ENCODE measurements around the gene DNAH9.

Gene DNAH9

GRCh38 chr17:11832401-11833137 lies 234.3 kb downstream of the DNAH9 start:
- no peak for FAIRE-seq
- TF ChIP-seq POLR2A (IDR thresholded peaks at IDR 0.05; ENCODE audit: low read depth, low read length): no peak

GRCh38 chr17:11836508-11836907 lies 238.2 kb downstream of the DNAH9 start:
- FAIRE-seq (no peak), DNase-seq (ENCODE audit: insufficient read length, low spot score) (no peak)
- no peak for TF ChIP-seq POLR2A (IDR thresholded peaks at IDR 0.05; ENCODE audit: low read depth, low read length)

More at GRCh38 chr17:11832401-11833137, 234.3 kb downstream of the DNAH9 start:
- no peak for DNase-seq (ENCODE audit: insufficient read length, low spot score)

GRCh38 chr17:11840052-11840451 lies 241.8 kb downstream of the DNAH9 start:
- FAIRE-seq (no peak), DNase-seq (ENCODE audit: insufficient read length, low spot score) (no peak)
- no peak for TF ChIP-seq POLR2A (IDR thresholded peaks at IDR 0.05; ENCODE audit: low read depth, low read length)

- FAIRE-seq (no peak), DNase-seq (ENCODE audit: insufficient read length, low spot score) (no peak)
- TF ChIP-seq POLR2A (IDR thresholded peaks at IDR 0.05; ENCODE audit: low read depth, low read length): no peak
These were observed 242.6 kb downstream of the DNAH9 start for GRCh38 chr17:11840831-11841230.

GRCh38 chr17:11848330-11848729 lies 250.1 kb downstream of the DNAH9 start:
- no peak for TF ChIP-seq POLR2A (IDR thresholded peaks at IDR 0.05; ENCODE audit: low read depth, low read length)
- FAIRE-seq (no peak), DNase-seq (ENCODE audit: insufficient read length, low spot score) (no peak)

GRCh38 chr17:11852231-11852630 lies 254.0 kb downstream of the DNAH9 start:
- FAIRE-seq (no peak), DNase-seq (ENCODE audit: insufficient read length, low spot score) (no peak)
- TF ChIP-seq POLR2A (IDR thresholded peaks at IDR 0.05; ENCODE audit: low read depth, low read length): no peak

- FAIRE-seq (no peak), DNase-seq (ENCODE audit: insufficient read length, low spot score) (no peak)
- no peak for TF ChIP-seq POLR2A (IDR thresholded peaks at IDR 0.05; ENCODE audit: low read depth, low read length)
These were observed 254.6 kb downstream of the DNAH9 start for GRCh38 chr17:11852912-11853311.

- TF ChIP-seq POLR2A (IDR thresholded peaks at IDR 0.05; ENCODE audit: low read depth, low read length): no peak
- FAIRE-seq (no peak), DNase-seq (ENCODE audit: insufficient read length, low spot score) (no peak)
These were observed 255.3 kb downstream of the DNAH9 start for GRCh38 chr17:11853321-11854151.

GRCh38 chr17:11855306-11855705 lies 257.0 kb downstream of the DNAH9 start:
- no peak for FAIRE-seq
- DNase-seq (ENCODE audit: insufficient read length, low spot score): no peak
- no peak for TF ChIP-seq POLR2A (IDR thresholded peaks at IDR 0.05; ENCODE audit: low read depth, low read length)

GRCh38 chr17:11857006-11857405 lies 258.7 kb downstream of the DNAH9 start:
- FAIRE-seq: no peak
- no peak for TF ChIP-seq POLR2A (IDR thresholded peaks at IDR 0.05; ENCODE audit: low read depth, low read length)
- DNase-seq (ENCODE audit: insufficient read length, low spot score): no peak

GRCh38 chr17:11869680-11870394 lies 271.6 kb downstream of the DNAH9 start:
- FAIRE-seq (no peak), DNase-seq (ENCODE audit: insufficient read length, low spot score) (no peak)
- TF ChIP-seq POLR2A (IDR thresholded peaks at IDR 0.05; ENCODE audit: low read depth, low read length): no peak

GRCh38 chr17:11871773-11872172 lies 273.5 kb downstream of the DNAH9 start:
- no peak for FAIRE-seq
- DNase-seq (ENCODE audit: insufficient read length, low spot score): no peak
- TF ChIP-seq POLR2A (IDR thresholded peaks at IDR 0.05; ENCODE audit: low read depth, low read length): no peak

- DNase-seq (ENCODE audit: insufficient read length, low spot score) (no peak), FAIRE-seq (no peak)
- no peak for TF ChIP-seq POLR2A (IDR thresholded peaks at IDR 0.05; ENCODE audit: low read depth, low read length)
These were observed 276.5 kb downstream of the DNAH9 start for GRCh38 chr17:11874756-11875155.

GRCh38 chr17:11880714-11881113 lies 282.4 kb downstream of the DNAH9 start:
- no peak for TF ChIP-seq POLR2A (IDR thresholded peaks at IDR 0.05; ENCODE audit: low read depth, low read length)
- no peak for FAIRE-seq
- DNase-seq (ENCODE audit: insufficient read length, low spot score): peak; percentile 9

Measured in H54 (cell line).